Right hindlimb (tissue), 1 donor: Measurements from ENCODE around the gene MRTFA.
"Not testable (repeated sequence)": the region's sequence is repeated elsewhere in the genome, so short reads cannot be mapped to it uniquely, and the experiment has no call there.

Experiments
- DNase-seq: peaks from one replicate; pipeline ENCODE4 v3.0.0-alpha.2; 2018

Gene MRTFA

DNA sequence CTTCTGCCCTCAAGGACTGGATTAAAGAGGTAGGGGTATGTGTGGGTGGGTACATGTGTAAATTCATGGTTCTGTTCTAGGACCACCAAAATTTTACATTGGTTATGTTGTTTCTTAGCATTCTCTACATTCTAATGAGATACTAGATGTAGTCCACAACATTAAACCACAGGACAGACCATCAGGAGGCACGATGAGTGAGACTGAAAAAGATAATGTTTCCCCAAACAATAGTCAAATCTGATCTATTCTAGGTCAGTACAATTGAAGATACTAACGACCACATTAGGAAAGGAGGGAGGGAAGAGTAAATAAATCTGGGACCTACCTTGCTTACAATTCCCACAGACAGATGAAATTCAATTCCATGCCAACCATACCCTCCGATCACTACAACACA lies 42.2 kb downstream of the MRTFA start:
- no peak for DNase-seq

DNA sequence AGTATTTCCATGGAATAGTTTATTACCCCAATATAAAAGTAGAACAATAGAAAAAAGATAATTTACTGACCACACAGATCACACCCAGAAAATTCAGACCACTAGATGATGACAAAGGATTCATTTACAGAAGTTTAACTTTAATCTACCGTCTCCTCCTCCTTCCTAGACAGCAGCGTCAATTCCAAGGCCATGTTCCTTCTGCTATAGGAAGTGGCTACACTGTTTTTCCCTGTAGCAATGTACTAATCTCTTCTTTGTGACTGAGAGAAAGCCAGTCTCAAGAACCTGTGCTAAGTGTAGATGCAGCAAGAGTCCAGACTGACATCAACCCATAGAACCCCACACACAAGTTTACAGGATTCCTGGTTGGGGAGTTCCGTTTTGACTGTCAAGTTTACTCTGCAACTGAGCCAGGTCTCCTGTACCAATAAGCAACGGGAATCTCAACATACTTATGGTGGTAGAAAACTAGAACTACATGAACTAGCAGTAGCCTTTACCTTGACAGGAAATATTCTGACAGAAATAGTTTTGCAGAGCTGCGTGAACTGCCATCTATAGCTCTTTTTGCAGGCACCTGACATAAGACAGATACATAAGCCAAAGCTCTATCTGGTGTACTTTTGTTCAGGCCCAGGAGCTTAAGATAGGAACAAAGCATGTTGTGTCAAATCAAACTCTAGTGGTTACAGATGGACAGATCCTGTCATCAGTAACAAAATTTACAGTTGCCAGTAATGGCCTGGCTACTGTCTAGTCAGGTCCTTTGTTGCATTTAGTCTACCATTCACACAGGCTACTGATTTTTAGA lies 42.9 kb downstream of the MRTFA start:
- DNase-seq: no peak

GRCh38 chr22:40592352-40593113 lies 44.0 kb downstream of the MRTFA start:
- no peak for DNase-seq

DNA sequence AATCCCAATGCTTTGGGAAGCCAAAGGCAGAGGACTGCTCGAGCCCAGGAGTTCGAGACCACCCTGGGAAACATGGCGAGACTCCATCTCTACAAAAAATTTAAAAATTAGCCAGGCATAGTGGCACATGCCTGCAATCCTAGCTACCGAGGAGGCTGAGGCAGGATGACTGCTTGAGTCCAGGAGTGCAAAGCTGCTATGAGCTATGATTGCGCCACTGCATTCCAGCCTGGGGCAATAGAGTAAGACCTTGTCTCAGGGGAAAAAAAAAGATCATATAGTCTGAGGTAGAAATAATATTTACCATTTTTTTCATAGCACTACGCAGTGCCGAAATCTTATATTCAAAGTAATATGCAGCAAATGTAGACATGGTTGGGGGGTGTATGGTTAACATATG lies 47.8 kb downstream of the MRTFA start:
- DNase-seq: no peak

DNA sequence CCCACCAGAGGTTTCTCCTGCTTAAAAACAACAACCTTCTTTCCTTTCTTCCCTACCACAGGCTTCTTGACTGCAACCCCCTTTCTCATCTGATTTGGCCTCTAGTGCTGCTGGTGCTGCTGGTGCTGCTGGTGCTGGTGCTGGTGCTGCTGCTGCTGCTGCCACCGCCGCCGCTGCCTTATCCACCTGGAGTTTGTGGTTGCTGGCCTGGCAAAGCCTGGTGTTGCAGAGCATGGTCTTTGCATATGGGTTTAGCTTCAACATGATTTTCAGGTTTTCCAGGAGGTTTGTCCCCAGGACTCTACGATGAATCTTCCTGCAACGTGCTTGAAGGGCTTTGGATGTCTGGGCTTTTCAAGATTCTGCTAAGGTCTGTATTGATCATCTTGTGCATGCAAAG lies 49.7 kb downstream of the MRTFA start:
- no peak for DNase-seq

GRCh38 chr22:40585310-40585751 lies 51.2 kb downstream of the MRTFA start:
- DNase-seq: no peak

DNA sequence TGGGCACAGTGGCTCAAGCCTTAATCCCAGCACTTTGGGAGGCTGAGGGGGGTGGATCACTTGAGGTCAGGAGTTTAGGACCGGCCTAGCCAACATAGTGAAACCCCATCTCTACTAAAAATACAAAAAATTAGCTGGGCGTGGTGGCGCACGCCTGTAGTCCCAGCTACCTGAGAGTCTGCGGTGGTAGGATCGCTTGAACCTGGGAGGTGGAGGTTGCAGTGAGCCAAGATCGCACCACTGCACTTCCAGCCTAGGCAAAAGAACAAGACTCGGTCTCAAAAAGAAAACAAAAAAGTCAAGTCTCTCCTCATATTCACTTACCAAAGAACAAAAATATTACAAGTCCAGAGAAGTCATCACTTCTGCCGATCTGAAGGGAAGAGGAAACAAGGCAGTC lies 51.8 kb downstream of the MRTFA start:
- not testable (repeated sequence) for DNase-seq

DNA sequence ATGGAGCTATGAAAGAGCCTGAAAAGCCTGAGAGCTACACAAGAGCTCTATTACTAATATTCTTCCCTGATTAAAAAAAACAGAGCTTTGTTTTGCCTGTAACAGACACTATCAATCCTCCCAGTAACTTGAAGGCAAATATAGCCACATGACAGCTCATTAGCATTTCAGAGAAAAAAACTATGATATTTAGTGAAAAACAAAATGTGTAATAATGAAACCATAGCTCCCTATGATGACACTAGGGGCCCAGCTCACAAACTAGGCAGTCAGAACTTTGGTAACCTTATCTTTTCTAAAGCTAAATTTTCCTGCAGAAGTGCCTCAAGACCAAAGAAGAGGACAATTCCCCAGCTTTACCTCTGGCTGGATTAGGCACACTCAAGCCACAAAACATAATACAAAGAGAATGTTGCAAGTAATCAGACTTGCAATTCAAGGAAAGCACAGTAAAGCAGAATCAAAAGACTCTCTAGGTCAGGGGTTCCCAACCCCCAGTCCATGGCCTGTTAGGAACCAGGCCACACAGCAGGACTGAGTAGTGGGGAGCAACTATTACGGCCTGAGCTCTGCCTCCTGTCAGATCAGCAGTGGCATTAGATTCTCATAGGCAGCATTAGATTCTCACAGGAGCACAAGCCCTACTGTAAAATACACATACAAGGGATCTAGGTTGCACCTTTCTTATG lies 53.3 kb downstream of the MRTFA start:
- no peak for DNase-seq

DNA sequence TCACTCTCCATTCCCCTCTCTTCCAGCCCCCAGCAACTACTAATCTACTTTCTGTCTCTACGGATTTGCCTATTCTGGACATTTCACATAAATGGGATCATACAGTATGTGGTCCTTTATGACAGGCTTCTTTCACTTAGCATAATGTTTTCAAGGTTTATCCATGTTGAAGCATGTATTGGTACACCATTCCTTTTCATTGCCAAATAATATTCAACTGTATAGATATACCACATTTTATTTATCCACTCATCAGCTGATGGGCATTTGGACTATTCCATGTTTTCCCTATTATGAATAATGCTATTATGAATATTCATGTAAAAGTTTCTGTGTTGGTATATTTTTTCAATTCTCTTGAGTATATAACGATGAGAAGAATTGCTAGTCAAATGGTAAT lies 54.5 kb downstream of the MRTFA start:
- DNase-seq: no peak

DNA sequence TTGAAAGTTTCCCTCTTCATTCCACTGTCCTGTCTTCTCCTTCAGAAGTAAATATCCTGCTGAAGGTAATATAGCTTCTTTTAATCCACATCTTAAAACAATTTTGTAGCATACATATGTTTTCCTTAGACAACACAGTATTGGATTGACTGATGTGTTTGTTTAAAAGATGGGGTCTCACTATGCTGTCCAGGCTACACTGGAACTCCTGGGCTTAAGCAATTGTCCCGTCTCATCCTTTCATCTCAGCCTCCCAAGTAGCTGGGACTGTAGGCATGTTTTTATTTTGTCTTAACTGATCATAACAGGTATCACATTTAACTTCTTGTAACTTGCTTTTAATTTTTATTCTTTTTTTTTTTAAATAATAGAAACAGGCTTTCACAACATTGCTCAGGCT lies 55.9 kb downstream of the MRTFA start:
- DNase-seq: no peak

DNA sequence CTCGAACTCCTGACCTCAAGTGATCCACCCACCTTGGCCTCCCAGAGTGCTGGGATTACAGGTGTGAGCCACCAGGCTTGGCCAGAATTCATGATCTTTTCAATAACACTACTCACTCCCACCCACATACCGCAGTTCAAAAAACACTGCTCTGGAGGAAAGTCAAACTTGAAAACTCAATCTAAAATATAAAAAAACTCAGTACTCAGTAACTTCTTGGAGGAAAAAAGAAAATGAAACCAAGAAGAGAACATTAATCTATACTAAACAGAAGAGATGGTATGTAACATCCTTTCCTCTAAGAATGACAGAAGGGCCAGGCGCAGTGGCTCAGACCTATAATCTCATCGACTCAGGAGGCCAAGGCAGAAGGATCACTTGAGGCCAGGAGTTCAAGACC lies 58.3 kb downstream of the MRTFA start:
- DNase-seq: no peak

DNA sequence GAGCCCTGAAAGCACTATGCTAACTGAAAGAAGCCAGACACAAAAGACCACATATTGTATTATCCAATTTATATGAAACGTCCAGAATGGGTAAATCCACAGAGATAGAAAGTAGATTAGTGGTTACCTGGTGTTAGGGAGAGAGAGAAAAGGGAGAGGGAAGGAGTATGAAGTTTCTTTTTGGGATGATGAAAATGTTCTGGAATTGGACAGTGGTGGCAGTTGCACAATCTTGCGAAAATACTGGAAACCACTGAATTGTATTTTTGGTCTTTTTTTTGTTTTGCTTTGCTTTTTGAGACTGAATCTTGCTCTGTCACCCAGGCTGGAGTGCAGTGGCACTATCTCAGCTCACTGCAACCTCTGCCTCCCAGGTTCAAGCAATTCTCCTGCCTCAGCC lies 63.5 kb downstream of the MRTFA start:
- DNase-seq: no peak

DNA sequence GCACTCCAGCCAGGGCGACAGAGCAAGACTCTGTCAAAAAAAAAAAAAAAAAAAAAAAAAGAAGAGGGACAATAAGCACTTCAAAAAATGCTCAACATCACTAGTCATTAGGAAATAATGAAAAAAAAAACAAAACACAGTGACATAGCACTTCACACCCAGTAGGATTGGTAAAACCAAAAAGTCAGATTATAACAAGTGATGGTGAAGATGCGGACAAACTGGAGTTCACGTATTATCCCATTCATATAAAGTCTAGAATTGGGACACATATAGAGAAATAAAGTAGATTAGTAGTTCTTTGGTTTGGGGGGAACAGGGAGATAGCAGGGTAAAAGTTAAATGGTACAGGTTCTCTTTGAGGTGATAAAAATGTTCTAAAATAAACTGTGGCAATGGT lies 64.6 kb downstream of the MRTFA start:
- DNase-seq: no peak

DNA sequence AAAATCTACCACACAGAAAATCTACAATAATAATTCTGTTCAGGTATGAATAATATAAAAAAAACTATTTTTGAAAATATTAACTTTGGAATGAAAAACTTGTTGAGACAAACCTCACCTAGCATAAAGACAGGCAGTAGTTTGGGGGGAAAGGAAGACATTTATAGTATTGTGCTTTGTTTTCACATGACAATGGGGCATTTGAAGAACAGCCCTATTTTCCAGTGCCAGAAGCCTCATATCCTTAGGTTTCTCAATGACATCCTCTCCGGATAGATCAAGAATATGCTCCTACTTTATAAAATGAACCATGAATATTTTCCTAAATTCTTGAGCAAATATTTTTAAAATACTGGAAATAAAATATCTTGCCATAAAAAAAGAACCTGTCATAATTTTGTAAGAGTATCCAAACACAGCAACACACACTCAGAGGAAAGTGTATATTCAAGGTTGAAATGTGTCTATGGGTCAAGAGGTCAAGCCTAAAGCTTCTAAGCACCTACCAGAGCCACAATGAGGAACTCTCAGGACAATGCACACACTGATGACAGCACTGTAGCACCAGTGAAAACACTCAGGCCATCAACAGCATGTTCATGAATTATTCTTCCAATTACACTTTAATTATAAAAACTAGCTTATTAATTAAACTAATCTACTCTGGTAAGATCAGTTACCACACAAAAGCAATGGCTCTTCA lies 68.7 kb downstream of the MRTFA start:
- DNase-seq: no peak

DNA sequence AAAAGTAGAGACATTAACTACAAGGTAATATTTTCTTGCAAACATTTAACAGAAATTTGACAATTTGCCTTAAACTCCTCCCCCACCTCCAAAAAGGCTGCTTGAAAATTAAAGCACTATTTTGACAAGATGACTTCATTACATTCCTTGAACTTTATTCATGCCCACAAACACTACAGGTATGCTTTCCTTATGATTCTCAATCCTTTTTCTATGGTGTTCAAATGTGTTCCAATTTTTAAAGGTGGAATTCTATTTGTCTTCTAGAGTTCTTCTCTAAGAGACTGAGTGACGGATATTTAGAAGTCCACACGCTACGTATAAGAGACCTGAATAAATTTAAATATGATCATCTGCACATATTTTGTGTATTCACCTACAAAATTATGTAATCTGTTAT lies 69.4 kb downstream of the MRTFA start:
- no peak for DNase-seq

GRCh38 chr22:40560994-40561515 lies 75.5 kb downstream of the MRTFA start:
- no peak for DNase-seq

- no peak for DNase-seq
Measured at GRCh38 chr22:40560551-40560950, 76.0 kb downstream of the MRTFA start.

GRCh38 chr22:40557972-40558371 lies 78.5 kb downstream of the MRTFA start:
- DNase-seq: no peak

DNA sequence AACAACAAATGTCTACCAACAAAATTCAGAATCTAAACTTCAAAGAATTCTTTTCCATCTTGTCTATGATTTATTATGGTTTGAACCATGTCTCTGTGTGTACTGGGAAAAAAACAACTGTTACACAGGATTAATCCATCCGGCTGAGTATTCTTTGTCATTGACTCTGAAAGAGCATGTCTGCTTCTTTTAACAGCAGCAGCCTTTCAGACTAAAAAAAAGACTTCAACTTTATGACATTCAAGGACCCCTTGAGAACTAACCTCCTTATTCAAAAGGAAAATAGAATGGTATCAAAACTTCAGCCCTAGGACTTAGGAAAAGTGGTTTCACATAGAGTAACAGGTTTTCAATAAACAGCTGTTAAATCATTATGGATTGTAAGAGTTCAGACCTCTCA lies 79.9 kb downstream of the MRTFA start:
- no peak for DNase-seq

DNA sequence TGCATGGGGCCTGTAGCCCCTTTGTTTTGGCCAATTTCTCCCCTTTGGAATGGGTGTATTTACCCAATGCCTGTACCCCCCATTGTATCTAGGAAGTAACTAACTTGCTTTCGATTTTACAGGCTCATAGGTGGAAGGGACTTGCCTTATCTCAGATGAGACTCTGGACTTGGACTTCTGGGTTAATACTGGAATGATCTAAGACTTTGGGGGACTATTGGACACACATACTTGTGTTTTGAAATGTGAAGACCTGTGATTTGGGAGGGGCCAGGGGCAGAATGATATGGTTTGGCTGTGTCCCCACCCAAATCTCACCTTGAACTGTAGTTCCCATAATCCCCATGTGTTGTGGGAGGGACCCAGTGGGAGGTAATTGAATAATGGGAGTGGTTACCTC lies 82.5 kb downstream of the MRTFA start:
- not testable (repeated sequence) for DNase-seq

GRCh38 chr22:40553014-40553554 lies 83.4 kb downstream of the MRTFA start:
- DNase-seq: no peak

DNA sequence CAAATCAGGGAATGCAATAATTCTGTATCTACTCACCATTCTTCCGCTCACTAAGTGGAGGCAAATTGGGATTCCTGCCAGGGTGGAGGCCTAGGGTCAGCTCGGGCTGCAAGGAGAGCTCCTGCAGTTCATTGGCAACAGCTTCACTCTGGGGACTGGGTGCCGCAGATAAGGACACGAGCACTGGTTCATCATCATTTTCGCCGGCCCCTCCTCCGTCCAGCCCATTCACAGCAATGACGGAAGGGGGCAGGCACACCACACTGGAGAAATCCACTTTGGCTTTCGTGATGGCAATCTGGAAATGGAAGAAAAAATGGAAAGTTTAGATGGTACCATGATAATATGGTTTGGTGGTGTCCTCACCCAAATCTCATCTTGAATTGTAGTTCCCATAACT lies 84.4 kb downstream of the MRTFA start:
- DNase-seq: no peak

DNA sequence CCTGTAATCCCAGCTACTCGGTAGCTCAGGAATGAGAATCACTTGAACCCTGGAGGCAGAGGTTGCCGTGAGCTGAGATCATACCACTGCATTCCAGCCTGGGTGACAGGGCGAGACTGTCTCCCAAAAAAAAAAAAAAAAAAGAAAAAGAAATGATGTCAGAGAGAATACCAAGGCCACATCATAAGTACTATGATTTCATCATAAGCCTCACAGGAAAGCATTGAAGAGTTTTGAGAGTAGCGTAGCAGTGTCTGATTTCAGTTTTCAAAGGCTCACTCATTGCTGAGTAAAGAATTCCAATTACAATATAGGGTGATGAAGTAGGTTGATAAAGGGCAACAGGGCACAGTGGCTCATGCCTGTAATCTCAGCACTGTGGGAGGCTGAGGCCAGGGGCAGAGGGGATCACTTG lies 88.8 kb downstream of the MRTFA start:
- DNase-seq: no peak
